AG04450 (cell line): ENCODE data around the gene SLC17A7. TPM values are rescaled to one million over a fixed set of nuclear protein-coding genes. Genes with fewer than 3 reads are reported as not detected.

ENCODE experiments used
- CTCF ChIA-PET: fragments of 300-600, 350-600 bp; formaldehyde crosslinking; extraction: SDS; loops from one replicate; lab custom pipeline; 2022; ENCODE audit warnings: antibody characterized with exemption, inconsistent platforms; lab: Charles Lee
- POLR2A ChIA-PET: fragments of 350-600 bp; formaldehyde crosslinking; extraction: SDS; loops from one replicate; lab custom pipeline; 2021; ENCODE audit warnings: antibody characterized with exemption, inconsistent platforms; lab: Yijun Ruan, JAX
- DNase-seq: peaks from one replicate; pipeline ENCODE4 v3.0.0-alpha.2; 2011; ENCODE audit warnings: low read depth, low spot score
- H3K27ac ChIP-seq: one replicate; pipeline ENCODE4 v1.5.1; 2012; ENCODE audit warnings: low read depth, low read length, control low read depth
- H3K27me3 ChIP-seq: one replicate; pipeline ENCODE4 v1.6.0; 2012; ENCODE audit warnings: low read length; ENCODE audit not compliant: control insufficient read depth, insufficient read depth
- H3K4me3 ChIP-seq: 2 replicates; pipeline ENCODE4 v1.5.1; 2011; ENCODE audit warnings: mild to moderate bottlenecking, low read depth, low read length, control low read depth
- H3K9me3 ChIP-seq: 2 replicates; pipeline ENCODE4 v1.5.1; 2012; ENCODE audit warnings: low read length; ENCODE audit not compliant: control insufficient read depth, insufficient read depth
- polyA plus RNA-seq: library from polyadenylated mRNA; depleted of rRNA; stranded (reverse); fragments of >200 nt; gene quantifications from 2 replicates; pipeline ENCODE4 v1.2.3, GENCODE V29; 2011
- TF ChIP-seq, protein P1 (sequence below): IDR thresholded peaks from 2 replicates; pipeline ENCODE4 v1.5.1; 2011; ENCODE audit warnings: low read depth, low read length, control low read depth, inconsistent platforms

SLC17A7 gene
- polyA plus RNA-seq, 1 experiment = 0.02 TPM

DNA sequence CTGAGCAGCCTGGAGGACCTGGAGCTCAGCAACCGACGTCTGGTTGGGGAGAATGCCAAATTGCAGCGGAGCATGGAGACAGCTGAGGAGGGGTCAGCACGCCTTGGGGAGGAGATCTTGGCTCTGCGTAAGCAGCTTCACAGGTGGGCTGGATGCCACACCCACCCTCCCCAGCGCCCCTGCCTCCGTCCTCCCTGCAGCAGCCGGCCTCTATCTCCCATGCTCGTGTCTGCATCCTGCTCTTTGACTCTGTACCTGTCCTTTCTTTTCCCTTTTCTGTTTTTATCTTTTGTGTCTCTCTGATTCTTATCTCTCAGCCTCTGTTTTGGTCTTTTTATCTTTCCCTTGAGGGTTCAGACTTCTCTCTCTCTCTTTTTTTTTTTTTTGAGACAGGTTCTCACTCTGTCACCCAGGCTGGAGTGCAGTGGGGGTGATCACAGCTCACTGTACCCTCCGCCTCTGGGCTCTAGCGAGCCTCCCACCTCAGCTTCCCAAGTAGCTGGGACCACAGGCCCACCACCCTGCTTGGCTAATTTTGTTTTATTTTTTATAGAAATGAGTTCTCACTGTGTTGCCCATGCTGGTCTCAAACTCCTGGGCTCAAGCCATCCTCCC, 43.2 kb downstream of the SLC17A7 start:
- Histone ChIP-seq H3K27me3 (peaks cover 38% of the 10 kb centered on the region), H3K27ac (no peak overlapping the region), H3K9me3 (no peaks in the 10 kb centered on the region), H3K4me3 (no peak overlapping the region)
- ChIA-PET POLR2A (no interaction called here), CTCF (no interaction called here)
- no peak for DNase-seq
- TF ChIP-seq, protein P1, sequence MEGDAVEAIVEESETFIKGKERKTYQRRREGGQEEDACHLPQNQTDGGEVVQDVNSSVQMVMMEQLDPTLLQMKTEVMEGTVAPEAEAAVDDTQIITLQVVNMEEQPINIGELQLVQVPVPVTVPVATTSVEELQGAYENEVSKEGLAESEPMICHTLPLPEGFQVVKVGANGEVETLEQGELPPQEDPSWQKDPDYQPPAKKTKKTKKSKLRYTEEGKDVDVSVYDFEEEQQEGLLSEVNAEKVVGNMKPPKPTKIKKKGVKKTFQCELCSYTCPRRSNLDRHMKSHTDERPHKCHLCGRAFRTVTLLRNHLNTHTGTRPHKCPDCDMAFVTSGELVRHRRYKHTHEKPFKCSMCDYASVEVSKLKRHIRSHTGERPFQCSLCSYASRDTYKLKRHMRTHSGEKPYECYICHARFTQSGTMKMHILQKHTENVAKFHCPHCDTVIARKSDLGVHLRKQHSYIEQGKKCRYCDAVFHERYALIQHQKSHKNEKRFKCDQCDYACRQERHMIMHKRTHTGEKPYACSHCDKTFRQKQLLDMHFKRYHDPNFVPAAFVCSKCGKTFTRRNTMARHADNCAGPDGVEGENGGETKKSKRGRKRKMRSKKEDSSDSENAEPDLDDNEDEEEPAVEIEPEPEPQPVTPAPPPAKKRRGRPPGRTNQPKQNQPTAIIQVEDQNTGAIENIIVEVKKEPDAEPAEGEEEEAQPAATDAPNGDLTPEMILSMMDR = no peak

DNA sequence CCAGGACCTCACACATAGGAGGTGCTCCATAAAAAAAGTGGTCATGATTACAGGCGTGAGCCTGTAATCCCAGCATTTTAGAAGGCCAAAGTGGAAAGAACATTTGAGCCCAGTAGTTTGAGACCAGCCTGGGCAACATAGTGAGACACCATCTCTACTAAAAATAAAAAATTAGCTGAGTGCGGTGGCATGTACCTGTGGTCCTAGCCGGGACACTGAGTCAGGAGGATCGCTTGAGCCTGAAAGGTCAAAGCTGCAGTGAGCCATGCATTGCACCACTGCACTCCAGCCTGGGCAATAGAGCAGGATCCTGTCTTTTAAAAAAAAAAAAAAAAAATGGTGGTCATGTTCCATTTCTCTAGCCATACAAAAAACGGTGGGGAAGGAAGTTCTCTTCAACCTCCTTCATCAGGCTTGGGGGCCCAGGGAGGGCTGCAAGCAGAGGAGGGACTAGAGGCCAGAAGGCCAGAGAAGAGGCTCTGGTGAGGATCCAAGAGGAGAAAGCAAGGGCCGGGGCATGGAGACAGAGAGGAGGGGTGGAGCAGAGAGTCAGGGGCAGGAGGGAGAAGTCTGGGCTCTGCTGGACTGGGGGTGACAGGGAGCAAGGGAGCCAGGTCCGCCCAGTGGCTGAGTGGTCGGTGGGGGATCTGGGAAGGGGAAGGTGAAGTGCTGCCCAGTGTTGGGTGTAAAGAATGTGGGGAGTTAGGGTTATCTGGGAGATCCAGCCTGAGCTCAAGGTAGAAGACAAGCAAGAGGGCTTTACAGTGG, 44.4 kb downstream of the SLC17A7 start:
- TF ChIP-seq, protein P1 = no peak
- no peak overlapping the region for H3K4me3 ChIP-seq
- no peak for DNase-seq
- ChIA-PET CTCF (no interaction called here), POLR2A (no interaction called here)
- peaks cover 37% of the 10 kb centered on the region for H3K27me3 ChIP-seq
- no peaks in the 10 kb centered on the region for H3K9me3 ChIP-seq
- H3K27ac ChIP-seq = no peak overlapping the region

DNA sequence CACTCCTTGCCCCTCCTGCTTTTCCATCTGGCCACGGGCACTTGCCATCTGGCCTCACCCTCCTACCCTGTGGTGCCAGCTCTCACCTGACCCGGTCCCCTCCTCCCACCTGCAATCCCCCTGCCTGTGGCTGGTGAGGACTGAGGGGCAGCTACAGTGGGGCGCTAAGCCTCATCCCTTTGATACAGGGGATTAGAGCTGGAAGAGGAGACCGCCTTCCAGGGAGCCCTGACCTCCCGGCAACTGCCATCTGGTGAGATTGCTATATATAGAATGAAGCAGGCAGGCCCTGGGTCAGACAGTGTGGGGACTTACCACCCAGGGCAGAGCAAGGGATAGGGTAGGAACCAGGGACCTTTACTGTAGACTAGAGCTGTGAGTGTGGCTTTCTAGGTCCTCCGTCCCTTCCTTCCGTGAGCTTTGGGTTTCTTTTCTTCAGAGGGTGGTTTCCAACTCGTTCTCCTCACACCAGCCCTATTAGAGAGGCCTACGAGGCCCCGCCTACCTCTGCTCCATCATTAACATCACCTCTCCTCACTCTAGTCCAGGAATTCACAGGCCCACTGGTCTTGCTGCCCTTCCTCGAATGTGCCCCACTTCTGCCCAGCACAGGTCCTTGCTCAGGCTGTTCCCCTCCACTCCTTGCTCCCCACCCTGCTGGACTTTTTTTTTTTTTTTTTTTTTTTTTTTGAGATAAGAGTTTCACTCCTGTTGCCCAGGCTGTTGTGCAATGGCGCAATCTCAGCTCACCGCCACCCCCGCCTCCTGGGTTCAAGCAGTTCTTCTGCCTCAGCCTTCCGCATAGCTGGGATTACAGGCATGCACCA, 45.5 kb downstream of the SLC17A7 start:
- peaks cover 32% of the 10 kb centered on the region for H3K27me3 ChIP-seq
- no peak overlapping the region for H3K4me3 ChIP-seq
- ChIA-PET CTCF (no interaction called here), POLR2A (no interaction called here)
- H3K9me3 ChIP-seq = no peaks in the 10 kb centered on the region
- TF ChIP-seq, protein P1 = no peak
- H3K27ac ChIP-seq = no peak overlapping the region
- DNase-seq = no peak

DNA sequence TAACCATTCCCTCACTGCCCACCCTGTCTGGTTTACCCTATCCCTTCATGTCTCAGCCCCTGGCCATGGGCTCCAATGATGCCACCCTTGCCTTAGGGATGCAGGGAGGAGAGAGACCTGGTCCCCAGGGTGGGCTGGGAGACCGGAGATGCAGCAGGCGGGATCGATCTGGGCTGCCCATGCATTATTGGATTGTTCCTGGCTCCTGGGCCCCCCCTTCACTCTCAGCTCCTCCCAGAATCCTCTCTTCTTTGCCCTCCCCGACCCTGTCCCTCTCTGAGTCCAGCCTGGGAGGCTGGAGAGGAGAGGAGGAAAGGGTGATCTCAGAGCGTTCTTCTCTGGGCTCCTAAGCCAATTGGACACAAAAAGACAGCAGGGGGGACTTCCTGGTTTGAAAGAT, 47.4 kb downstream of the SLC17A7 start:
- POLR2A ChIA-PET = no interaction called here
- CTCF ChIA-PET = interaction anchor here (0.5 to 0.6 kb wide), 2 partner anchors 12 to 49 kb away, joined by 4 read pairs; no protein-coding TSS in a partner anchor
- Histone ChIP-seq H3K9me3 (no peaks in the 10 kb centered on the region), H3K4me3 (no peak overlapping the region), H3K27me3 (peaks cover 32% of the 10 kb centered on the region), H3K27ac (no peak overlapping the region)
- no peak for DNase-seq
- TF ChIP-seq, protein P1 = no peak
